GM12875 (cell line): ENCODE data around the gene PPP1R16B.
"Not testable (repeated sequence)": the region's sequence is repeated elsewhere in the genome, so short reads cannot be mapped to it uniquely, and the experiment has no call there.

Source experiments
- H3K4me3 ChIP-seq: one replicate; pipeline ENCODE4 v1.5.1; 2011; ENCODE audit warnings: low read depth, low read length, control low read depth
- CTCF ChIP-seq: IDR thresholded peaks from 2 replicates; pipeline ENCODE4 v1.5.1; 2011; ENCODE audit warnings: low read depth, mild to moderate bottlenecking, control low read depth, inconsistent platforms, low read length, moderate library complexity, borderline replicate concordance; ENCODE audit not compliant: insufficient read depth

The PPP1R16B gene

GRCh38 chr20:38853759-38854158, 48.3 kb downstream of the PPP1R16B start:
- TF ChIP-seq CTCF, result no peak
- H3K4me3 ChIP-seq, result no peak overlapping the region

- no peak for TF ChIP-seq CTCF
- H3K4me3 ChIP-seq, result no peak overlapping the region
Measured at GRCh38 chr20:38854654-38855066, 49.2 kb downstream of the PPP1R16B start.

DNA sequence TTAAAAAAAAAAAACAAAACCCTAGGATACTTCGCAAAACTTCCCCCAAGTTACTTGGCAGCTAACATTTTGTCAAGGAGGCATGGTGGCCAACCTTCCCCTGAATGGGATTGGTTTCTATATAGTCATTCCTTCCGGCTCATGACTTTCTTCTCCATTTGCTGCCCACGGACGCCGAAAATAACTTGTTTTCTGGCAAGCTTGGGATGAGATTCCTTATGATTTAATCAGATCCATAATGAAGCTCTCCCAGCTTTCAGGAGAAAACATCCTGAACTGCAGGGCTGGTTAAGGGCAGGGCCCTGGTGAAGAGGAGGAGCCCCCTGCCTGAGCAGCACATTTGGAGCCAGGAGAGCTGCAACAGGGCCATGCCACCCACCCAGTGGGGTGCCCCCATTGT, 49.9 kb downstream of the PPP1R16B start:
- TF ChIP-seq CTCF, result no peak
- no peak overlapping the region for H3K4me3 ChIP-seq

- H3K4me3 ChIP-seq, result no peak overlapping the region
- TF ChIP-seq CTCF, result no peak
Measured at GRCh38 chr20:38856570-38856969, 51.1 kb downstream of the PPP1R16B start.

- TF ChIP-seq CTCF, result no peak
- H3K4me3 ChIP-seq, result no peak overlapping the region
Measured at GRCh38 chr20:38857703-38858102, 52.2 kb downstream of the PPP1R16B start.

- TF ChIP-seq CTCF, result no peak
- no peak overlapping the region for H3K4me3 ChIP-seq
Measured at GRCh38 chr20:38859070-38859690, 53.7 kb downstream of the PPP1R16B start.

- H3K4me3 ChIP-seq, result not testable (repeated sequence)
Measured at GRCh38 chr20:38859857-38860256, 54.4 kb downstream of the PPP1R16B start.

- H3K4me3 ChIP-seq, result no peak overlapping the region
- TF ChIP-seq CTCF, result no peak
Measured at GRCh38 chr20:38861071-38861401, 55.5 kb downstream of the PPP1R16B start.
